DND-41 (cell line): ENCODE measurements around the gene PSME2.

ENCODE experiments used
- ATAC-seq: fragments of 200-7000 bp; cut with Tn5 transposase; 3 replicates; pipeline ENCODE4 v1.9.1; 2021; ENCODE audit warnings: low read depth; ENCODE audit not compliant: insufficient read depth
- DNase-seq: peaks from one replicate; pipeline ENCODE4 v3.0.0-alpha.2; 2020
- H2AFZ ChIP-seq: 2 replicates; pipeline ENCODE4 v1.6.0; 2012; ENCODE audit warnings: low read depth, low read length
- H3K27ac ChIP-seq: 2 replicates; pipeline ENCODE4 v1.5.1; 2012; ENCODE audit warnings: low read length, inconsistent platforms
- H3K27me3 ChIP-seq: fragments of 200-600 bp; sonication (generic); 2 replicates; pipeline ENCODE4 v1.6.0; 2012; ENCODE audit warnings: low read length, mild to moderate bottlenecking, inconsistent platforms; ENCODE audit not compliant: insufficient read depth, poor library complexity
- H3K36me3 ChIP-seq: 2 replicates; pipeline ENCODE4 v1.5.1; 2012; ENCODE audit warnings: low read length, inconsistent platforms; ENCODE audit not compliant: insufficient read depth
- H3K4me1 ChIP-seq: 2 replicates; pipeline ENCODE4 v1.5.1; 2012; ENCODE audit warnings: mild to moderate bottlenecking, low read length; ENCODE audit not compliant: insufficient read depth
- H3K4me2 ChIP-seq: 2 replicates; pipeline ENCODE4 v1.6.0; 2012; ENCODE audit warnings: mild to moderate bottlenecking, moderate library complexity, low read length, inconsistent platforms; ENCODE audit not compliant: insufficient read depth
- H3K4me3 ChIP-seq, 2 experiments: fragments of 200-600 bp in 1 of 2; shearing (Covaris generic) in 1 of 2; 2 replicates each; pipeline ENCODE4 v1.5.1; 2012 to 2016; ENCODE audit warnings: inconsistent platforms in 2 of 2, low read length in 2 of 2, mild to moderate bottlenecking in 2 of 2, low read depth in 1 of 2, moderate library complexity in 1 of 2
- H3K79me2 ChIP-seq: 2 replicates; pipeline ENCODE4 v1.6.0; 2012; ENCODE audit warnings: low read length, inconsistent platforms; ENCODE audit not compliant: insufficient read depth
- H3K9ac ChIP-seq: 2 replicates; pipeline ENCODE4 v1.6.0; 2012; ENCODE audit warnings: low read depth, mild to moderate bottlenecking, inconsistent platforms, low read length, moderate library complexity
- H3K9me3 ChIP-seq: 2 replicates; pipeline ENCODE4 v1.5.1; 2012; ENCODE audit warnings: low read length, moderate library complexity, mild to moderate bottlenecking, inconsistent platforms; ENCODE audit not compliant: insufficient read depth, severe bottlenecking
- H4K20me1 ChIP-seq: 2 replicates; pipeline ENCODE4 v1.6.0; 2012; ENCODE audit warnings: low read length; ENCODE audit not compliant: insufficient read depth
- CTCF ChIP-seq: IDR thresholded peaks from 2 replicates; pipeline ENCODE4 v1.5.1; 2012; ENCODE audit warnings: borderline replicate concordance, low read length, moderate library complexity, mild to moderate bottlenecking; ENCODE audit not compliant: poor library complexity, severe bottlenecking; ENCODE audit errors: extremely low read depth
- EZH2 ChIP-seq: IDR thresholded peaks from 3 replicates; pipeline ENCODE4 v1.6.1; 2012; ENCODE audit warnings: borderline replicate concordance, low read depth, mild to moderate bottlenecking, moderate library complexity, low read length, inconsistent platforms; ENCODE audit not compliant: severe bottlenecking

The PSME2 gene

GRCh38 chr14:24194186-24194872 lies 47.9 kb upstream of the PSME2 start:
- H3K4me2 ChIP-seq = peak overlapping the region; percentile 69
- peaks cover 48% of the 10 kb centered on the region for H3K79me2 ChIP-seq
- DNase-seq (no peak), ATAC-seq (no peak)
- peaks cover 26% of the 10 kb centered on the region for H3K36me3 ChIP-seq
- peak overlapping the region; percentile 57 to 68; a peak in 3 of 4 replicates for H3K4me3 ChIP-seq
- no peaks in the 10 kb centered on the region for H3K27me3 ChIP-seq
- peak overlapping the region; percentile 92 for H3K27ac ChIP-seq
- H3K4me1 ChIP-seq = peaks cover 55% of the 10 kb centered on the region
- no peaks in the 10 kb centered on the region for H3K9me3 ChIP-seq
- H4K20me1 ChIP-seq = no peaks in the 10 kb centered on the region
- peak overlapping the region; percentile 96 for H2AFZ ChIP-seq
- H3K9ac ChIP-seq = peak overlapping the region; percentile 96
- no peak for TF ChIP-seq CTCF
- no peak for TF ChIP-seq EZH2

- no peak overlapping the region for H3K27ac ChIP-seq
- peaks cover 66% of the 10 kb centered on the region for H3K4me1 ChIP-seq
- H3K79me2 ChIP-seq = peaks cover 52% of the 10 kb centered on the region
- no peaks in the 10 kb centered on the region for H3K9me3 ChIP-seq
- H2AFZ ChIP-seq = no peak overlapping the region
- no peaks in the 10 kb centered on the region for H3K27me3 ChIP-seq
- H3K36me3 ChIP-seq = peaks cover 26% of the 10 kb centered on the region
- ATAC-seq (no peak), DNase-seq (no peak)
- peak overlapping the region; percentile 16; the same call in 1 of the 2 replicates for H3K4me2 ChIP-seq
- no peaks in the 10 kb centered on the region for H4K20me1 ChIP-seq
- no peak for TF ChIP-seq EZH2
- no peak overlapping the region for H3K4me3 ChIP-seq
- H3K9ac ChIP-seq = no peak overlapping the region
These were observed 46.5 kb upstream of the PSME2 start for GRCh38 chr14:24192933-24193332.

DNA sequence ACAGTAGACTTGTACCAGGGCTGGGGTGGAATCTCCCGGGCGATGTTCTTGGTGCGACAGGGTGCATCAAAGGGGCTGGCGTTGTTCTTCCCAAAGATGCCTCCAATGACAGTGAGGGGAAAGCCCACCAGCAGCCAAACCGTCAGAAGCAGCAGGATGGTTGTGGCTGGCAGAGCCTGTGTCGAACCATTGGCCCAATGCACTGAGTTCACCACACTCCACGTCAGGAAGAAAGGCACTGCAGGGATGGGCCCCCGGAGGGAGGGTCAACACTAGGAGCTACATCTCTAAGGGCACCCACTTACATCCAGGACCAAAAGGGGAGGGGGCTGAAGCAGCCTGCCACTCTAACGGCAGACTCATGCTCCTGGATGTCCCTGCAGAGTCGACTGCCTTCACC lies 44.0 kb upstream of the PSME2 start:
- no peak overlapping the region for H2AFZ ChIP-seq
- peaks cover 44% of the 10 kb centered on the region for H3K36me3 ChIP-seq
- H3K4me1 ChIP-seq = peaks cover 66% of the 10 kb centered on the region

More for the DNA sequence above, 44.0 kb upstream of the PSME2 start:
- no peak overlapping the region for H3K4me2 ChIP-seq
- H3K4me3 ChIP-seq = no peak overlapping the region
- ATAC-seq = no peak
- H3K9ac ChIP-seq = no peak overlapping the region
- H3K27ac ChIP-seq = no peak overlapping the region
- no peaks in the 10 kb centered on the region for H3K9me3 ChIP-seq
- H3K27me3 ChIP-seq = no peaks in the 10 kb centered on the region
- DNase-seq = no peak
- peaks cover 51% of the 10 kb centered on the region for H3K79me2 ChIP-seq
- H4K20me1 ChIP-seq = peaks cover 9% of the 10 kb centered on the region; the same call in 1 of the 2 replicates
- TF ChIP-seq CTCF (no peak), EZH2 (no peak)
